K562 (cell line): ENCODE measurements around the gene SERHL2. TPM values are rescaled to one million over a fixed set of nuclear protein-coding genes. Genes with fewer than 3 reads are reported as not detected.

Experiments used
- ATAC-seq: fragments of 200-7000 bp; cut with Tn5 transposase; 3 replicates; pipeline ENCODE4 v1.9.1; 2020; ENCODE audit warnings: moderate library complexity
- BruUV-seq: library from RNA; stranded (reverse); fragments of 400-500 nt; replicated peaks from 2 replicates; lab custom pipeline; 2021; lab: Mats Ljungman, UMichigan
- CTCF ChIA-PET: fragments of 300-600 bp; formaldehyde crosslinking; extraction: SDS; loops from one replicate; lab custom pipeline; 2021; ENCODE audit warnings: low intra/inter-chr PET ratio; lab: Yijun Ruan, JAX
- POLR2A ChIA-PET: fragments of 300-600, 350-650 bp; sonication (Branson Sonifier 250); formaldehyde crosslinking; extraction: SDS; loops from one replicate; lab custom pipeline; 2021; ENCODE audit warnings: antibody characterized with exemption, inconsistent platforms; lab: Yijun Ruan, JAX
- DNase-seq, 4 experiments: peaks; one replicate each; pipeline versions ENCODE4 v3.0.0 to v3.0.0-alpha.2; 2011 to 2018; ENCODE audit warnings: low spot score in 3 of 4, mixed read lengths in 3 of 4; ENCODE audit errors: extremely low read depth in 1 of 4
- FAIRE-seq: peaks from 2 replicates; lab custom pipeline; 2011; peaks lifted over from hg19 to GRCh38; lab: Jason Lieb, UNC
- H2AFZ ChIP-seq: 2 replicates; pipeline ENCODE4 v1.6.0; 2011; ENCODE audit warnings: low read depth, low read length, control low read depth, inconsistent platforms
- H3K27ac ChIP-seq: fragments of 200-600 bp; 3 replicates; pipeline ENCODE4 v1.8.0; 2011; ENCODE audit warnings: low read depth, mild to moderate bottlenecking, control low read depth, inconsistent platforms, low read length, moderate library complexity, mixed read lengths; ENCODE audit errors: extremely low read depth
- H3K27me3 ChIP-seq, 2 experiments: fragments of 300-600 bp in 1 of 2; 2 replicates in 1 of 2; 3 replicates in 1 of 2; pipeline versions ENCODE4 v1.6.0 to v1.8.0; 2011; ENCODE audit warnings: inconsistent platforms in 2 of 2, low read length in 2 of 2, mild to moderate bottlenecking in 1 of 2, mixed read lengths in 1 of 2, moderate library complexity in 1 of 2; ENCODE audit not compliant: control insufficient read depth in 2 of 2, insufficient read depth in 2 of 2
- H3K36me3 ChIP-seq: fragments of 300-600 bp; 3 replicates; pipeline ENCODE4 v1.8.0; 2011; ENCODE audit warnings: mild to moderate bottlenecking, low read length, inconsistent platforms; ENCODE audit not compliant: control insufficient read depth, insufficient read depth
- H3K4me1 ChIP-seq, 2 experiments: fragments of 200-600 bp in 1 of 2; replicated peaks in 1 of 2; 2 replicates in 1 of 2; 3 replicates in 1 of 2; pipeline versions ENCODE4 v1.5.1 to v1.8.0; 2011; ENCODE audit warnings: inconsistent platforms in 2 of 2, low read length in 2 of 2, mild to moderate bottlenecking in 1 of 2, mixed read lengths in 1 of 2, moderate library complexity in 1 of 2; ENCODE audit not compliant: control insufficient read depth in 2 of 2, insufficient read depth in 2 of 2
- H3K4me2 ChIP-seq: 2 replicates; pipeline ENCODE4 v1.6.1; 2011; ENCODE audit warnings: low read length, control low read depth, inconsistent platforms, mixed read lengths; ENCODE audit not compliant: insufficient read depth
- H3K4me3 ChIP-seq: fragments of 200-600 bp; sonication (generic), shearing (Covaris generic); 2 replicates; pipeline ENCODE4 v1.5.1; 2016; ENCODE audit warnings: control low read depth, inconsistent platforms
- H3K79me2 ChIP-seq: fragments of 200-600 bp; 3 replicates; pipeline ENCODE4 v1.8.0; 2011; ENCODE audit warnings: low read length, inconsistent platforms; ENCODE audit not compliant: control insufficient read depth, insufficient read depth
- H3K9ac ChIP-seq, 2 experiments: 2 replicates each; pipeline versions ENCODE4 v1.6.0 to v1.6.1; 2011; ENCODE audit warnings: low read depth in 2 of 2, low read length in 2 of 2, control low read depth in 1 of 2, inconsistent platforms in 1 of 2, mild to moderate bottlenecking in 1 of 2, mixed read lengths in 1 of 2; ENCODE audit not compliant: insufficient read depth in 1 of 2
- H3K9me1 ChIP-seq: one replicate; pipeline ENCODE4 v1.6.0; 2011; ENCODE audit warnings: inconsistent platforms, mild to moderate bottlenecking, low read length, moderate library complexity; ENCODE audit not compliant: control insufficient read depth, insufficient read depth
- H3K9me3 ChIP-seq: replicated peaks from 2 replicates; pipeline ENCODE4 v1.5.1; 2011; ENCODE audit warnings: low read depth, low read length, inconsistent platforms; ENCODE audit not compliant: control insufficient read depth, insufficient read depth
- H4K20me1 ChIP-seq: replicated peaks from 2 replicates; pipeline ENCODE4 v1.6.1; 2011; ENCODE audit warnings: low read length, inconsistent platforms, mixed read lengths; ENCODE audit not compliant: control insufficient read depth, insufficient read depth
- CCAR2 ChIP-seq: fragments of 200-400 bp; formaldehyde crosslinking; IDR thresholded peaks from 2 replicates; pipeline ENCODE4 v1.6.1; 2017; ENCODE audit warnings: mild to moderate bottlenecking, low read depth, low read length
- DIDO1 ChIP-seq: fragments of 450-650 bp; IDR thresholded peaks from 2 replicates; pipeline ENCODE4 v1.6.1; 2016; ENCODE audit warnings: low read depth, missing biosample characterization, missing genetic modification characterization
- ESRRB ChIP-seq: fragments of 250-450 bp; sonication (Bioruptor Pico); IDR thresholded peaks from 2 replicates; pipeline ENCODE4 v1.5.0; 2020; ENCODE audit warnings: mild to moderate bottlenecking, moderate library complexity, borderline replicate concordance
- EWSR1 ChIP-seq: fragments of 450-650 bp; IDR thresholded peaks from 2 replicates; pipeline ENCODE4 v1.6.1; 2018; ENCODE audit warnings: borderline replicate concordance, mild to moderate bottlenecking, low read depth, moderate library complexity; ENCODE audit not compliant: partially characterized antibody
- GTF2A2 ChIP-seq: IDR thresholded peaks from 2 replicates; pipeline ENCODE4 v1.6.1; 2016; ENCODE audit warnings: mild to moderate bottlenecking, missing genetic modification characterization, missing compliant biosample characterization
- KLF16 ChIP-seq: IDR thresholded peaks from 2 replicates; pipeline ENCODE4 v1.6.1; 2016; ENCODE audit warnings: antibody characterized with exemption
- KLF6 ChIP-seq: fragments of 250-450 bp; sonication (Bioruptor Pico); IDR thresholded peaks from 2 replicates; pipeline ENCODE4 v1.4.0; 2020; ENCODE audit warnings: mild to moderate bottlenecking, moderate library complexity, borderline replicate concordance
- MYBL2 ChIP-seq, 2 experiments: fragments of 450-650 bp in 1 of 2; sonication (generic) in 1 of 2; formaldehyde crosslinking in 1 of 2; IDR thresholded peaks; 2 replicates each; pipeline versions ENCODE4 v1.6.1 to v1.8.1; 2017 to 2022; ENCODE audit warnings: borderline replicate concordance in 1 of 2, inconsistent platforms in 1 of 2, low read depth in 1 of 2, mild to moderate bottlenecking in 1 of 2, missing genetic modification reagents in 1 of 2, moderate library complexity in 1 of 2
- NR2C1 ChIP-seq, 2 experiments: fragments of 450-650 bp; IDR thresholded peaks; 2 replicates each; pipeline ENCODE4 v1.6.1; 2017; ENCODE audit warnings: mild to moderate bottlenecking in 2 of 2, antibody characterized with exemption in 1 of 2, inconsistent platforms in 1 of 2, missing compliant biosample characterization in 1 of 2, missing genetic modification characterization in 1 of 2
- POLR3G ChIP-seq: IDR thresholded peaks from 2 replicates; pipeline ENCODE4 v1.6.1; 2011; ENCODE audit not compliant: insufficient read length, insufficient replicate concordance; ENCODE audit errors: extremely low read depth
- RBFOX2 ChIP-seq: fragments of 200-400 bp; formaldehyde crosslinking; IDR thresholded peaks from 2 replicates; pipeline ENCODE4 v1.6.1; 2017; ENCODE audit warnings: low read depth, mild to moderate bottlenecking, low read length, moderate library complexity
- TAL1 ChIP-seq: fragments of 450-650 bp; IDR thresholded peaks from 2 replicates; pipeline ENCODE4 v1.6.1; 2016; ENCODE audit warnings: mild to moderate bottlenecking
- TGIF2 ChIP-seq: sonication (generic); formaldehyde crosslinking; IDR thresholded peaks from 2 replicates; pipeline ENCODE4 v1.8.1; 2022; ENCODE audit warnings: mild to moderate bottlenecking, missing genetic modification reagents, moderate library complexity
- ZKSCAN3 ChIP-seq: fragments of 250-450 bp; sonication (Bioruptor Pico); IDR thresholded peaks from 2 replicates; pipeline ENCODE4 v1.4.0; 2020
- WGBS: fragments of 100-300 bp; shearing (Covaris generic); methylation state at CpG from one replicate; pipeline ENCODE4 v1.1.6; 2016; ENCODE audit warnings: low coverage, mixed read lengths; ENCODE audit not compliant: insufficient coverage; ENCODE audit errors: missing lambda C conversion rate; 5-methylcytosine and 5-hydroxymethylcytosine counted together
- in situ Hi-C: fragments of 300-500 bp; cut with MboI; formaldehyde crosslinking; loops from 4 replicates; pipeline ENCODE4 v1.15.0; 2018; ENCODE audit warnings: inconsistent platforms, mixed read lengths
- intact Hi-C: fragments of 100-400 bp; cut with micrococcal nuclease; formaldehyde crosslinking; loops from 2 replicates; pipeline ENCODE4 v1.14.2; 2022
- polyA plus RNA-seq, 8 experiments: library from polyadenylated mRNA; depleted of rRNA in 4 of 8; stranded (reverse) in 5 of 8; unstranded in 3 of 8; fragments of >200 nt; fragmentation: Nextera tagmentation in 2 of 8; fragmentation: Illumina TruSeq in 1 of 8; extraction: Ambion mirVana in 2 of 8; extraction: Trizol in 1 of 8; gene quantifications; 2 replicates each; pipeline versions ENCODE4 v1.2.1 to v1.2.3, GENCODE V29; 2011 to 2014; ENCODE audit warnings: inconsistent platforms in 1 of 8, missing spikeins in 1 of 8
- total RNA-seq, 7 experiments: library from RNA; depleted of rRNA in 6 of 7; stranded (reverse); fragments of >200 nt in 6 of 7; fragmentation: Illumina TruSeq in 2 of 7; extraction: Trizol in 2 of 7; gene quantifications; 2 replicates each; pipeline versions ENCODE4 v1.2.1 to v1.2.3, GENCODE V29; 2011 to 2021; ENCODE audit warnings: low replicate concordance in 1 of 7
- TF ChIP-seq, protein P1 (sequence below): fragments of 450-650 bp; IDR thresholded peaks from 2 replicates; pipeline ENCODE4 v1.6.1; 2016
- TF ChIP-seq, protein P2 (sequence below): fragments of 450-650 bp; IDR thresholded peaks from one replicate; pipeline ENCODE4 v1.6.1; 2018; ENCODE audit warnings: mild to moderate bottlenecking, moderate library complexity; ENCODE audit not compliant: partially characterized antibody
- TF ChIP-seq, protein P3 (sequence below): fragments of 450-650 bp; formaldehyde crosslinking; conservative IDR thresholded peaks from 2 replicates; pipeline ENCODE4 v1.4.0; 2022; ENCODE audit warnings: mild to moderate bottlenecking, missing genetic modification characterization

The SERHL2 gene
- total and polyA plus RNA-seq, 9 of the 15 experiments (the other 6 are each of a cell fraction or from before 2014, with no cell fraction given) = 19.9 to 62.6 (median 25.2) TPM

DNA sequence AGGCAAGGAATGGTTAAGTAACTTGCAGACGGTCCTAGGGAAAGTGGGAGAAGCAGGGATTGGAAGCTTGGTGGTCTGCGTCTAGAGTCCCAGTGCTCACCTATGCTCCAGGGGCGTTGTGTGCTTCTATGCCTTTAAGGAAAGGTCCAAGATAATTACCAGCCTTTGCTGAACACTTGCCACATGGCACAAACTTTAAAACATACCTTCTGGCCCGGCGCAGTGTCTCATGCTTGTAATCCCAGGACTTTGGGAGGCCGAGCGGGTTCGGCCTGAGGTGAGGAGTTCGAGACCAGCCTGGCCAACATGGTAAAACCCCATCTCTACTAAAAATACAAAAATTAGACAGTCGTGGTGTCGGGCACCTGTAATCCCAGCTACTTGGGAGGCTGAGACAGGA lies 58.6 kb downstream of the SERHL2 start:
- Histone ChIP-seq H3K79me2 (peaks cover 66% of the 10 kb centered on the region), H3K9ac (no peak overlapping the region), H4K20me1 (0 out of 2 replicates have a peak, but pooled peaks cover 17% of the 10 kb centered on the region), H3K4me2 (no peak overlapping the region), H3K27ac (no peak overlapping the region), H2AFZ (no peak overlapping the region), H3K9me1 (no peaks in the 10 kb centered on the region), H3K4me3 (no peak overlapping the region), H3K9me3 (no peaks in the 10 kb centered on the region), H3K4me1 (peaks cover 11 to 27% of the 10 kb centered on the region in 2 experiments; a peak in 4 of 5 replicates), H3K27me3 (no peaks in the 10 kb centered on the region), H3K36me3 (peaks cover 44% of the 10 kb centered on the region; the same call in 2 of the 3 replicates)
- intact Hi-C loops (no loop called here), in situ Hi-C loops (no loop called here)
- ChIA-PET CTCF (no interaction called here), POLR2A (no interaction called here)
- DNase-seq = no peak
- no TSS peak for BruUV-seq
- WGBS = 93% methylated on average over 8 of the region's 11 CpGs
- no peak for ATAC-seq
- TF ChIP-seq RBFOX2 = no peak
- no peak for TF ChIP-seq NR2C1 (IDR thresholded peaks at IDR 0.05)
- no peak for TF ChIP-seq NR2C1 (tag; IDR thresholded peaks at IDR 0.05)
- TF ChIP-seq ZKSCAN3 (CRISPR knock-in tag) = no peak
- TF ChIP-seq KLF16 = no peak
- TF ChIP-seq, protein P1, sequence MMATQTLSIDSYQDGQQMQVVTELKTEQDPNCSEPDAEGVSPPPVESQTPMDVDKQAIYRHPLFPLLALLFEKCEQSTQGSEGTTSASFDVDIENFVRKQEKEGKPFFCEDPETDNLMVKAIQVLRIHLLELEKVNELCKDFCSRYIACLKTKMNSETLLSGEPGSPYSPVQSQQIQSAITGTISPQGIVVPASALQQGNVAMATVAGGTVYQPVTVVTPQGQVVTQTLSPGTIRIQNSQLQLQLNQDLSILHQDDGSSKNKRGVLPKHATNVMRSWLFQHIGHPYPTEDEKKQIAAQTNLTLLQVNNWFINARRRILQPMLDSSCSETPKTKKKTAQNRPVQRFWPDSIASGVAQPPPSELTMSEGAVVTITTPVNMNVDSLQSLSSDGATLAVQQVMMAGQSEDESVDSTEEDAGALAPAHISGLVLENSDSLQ = no peak
- TF ChIP-seq MYBL2 (IDR thresholded peaks at IDR 0.05; ENCODE audit: low read depth) = no peak
- no peak for TF ChIP-seq MYBL2 (CRISPR knock-in tag; IDR thresholded peaks at IDR 0.05; ENCODE audit: borderline replicate concordance)
- no peak for TF ChIP-seq TAL1
- TF ChIP-seq, protein P2, sequence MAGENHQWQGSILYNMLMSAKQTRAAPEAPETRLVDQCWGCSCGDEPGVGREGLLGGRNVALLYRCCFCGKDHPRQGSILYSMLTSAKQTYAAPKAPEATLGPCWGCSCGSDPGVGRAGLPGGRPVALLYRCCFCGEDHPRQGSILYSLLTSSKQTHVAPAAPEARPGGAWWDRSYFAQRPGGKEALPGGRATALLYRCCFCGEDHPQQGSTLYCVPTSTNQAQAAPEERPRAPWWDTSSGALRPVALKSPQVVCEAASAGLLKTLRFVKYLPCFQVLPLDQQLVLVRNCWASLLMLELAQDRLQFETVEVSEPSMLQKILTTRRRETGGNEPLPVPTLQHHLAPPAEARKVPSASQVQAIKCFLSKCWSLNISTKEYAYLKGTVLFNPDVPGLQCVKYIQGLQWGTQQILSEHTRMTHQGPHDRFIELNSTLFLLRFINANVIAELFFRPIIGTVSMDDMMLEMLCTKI = no peak
- TF ChIP-seq KLF6 (CRISPR knock-in tag) = no peak
- no peak for TF ChIP-seq ESRRB (CRISPR knock-in tag)
- TF ChIP-seq DIDO1 = no peak
- no peak for TF ChIP-seq TGIF2
- TF ChIP-seq, protein P3, sequence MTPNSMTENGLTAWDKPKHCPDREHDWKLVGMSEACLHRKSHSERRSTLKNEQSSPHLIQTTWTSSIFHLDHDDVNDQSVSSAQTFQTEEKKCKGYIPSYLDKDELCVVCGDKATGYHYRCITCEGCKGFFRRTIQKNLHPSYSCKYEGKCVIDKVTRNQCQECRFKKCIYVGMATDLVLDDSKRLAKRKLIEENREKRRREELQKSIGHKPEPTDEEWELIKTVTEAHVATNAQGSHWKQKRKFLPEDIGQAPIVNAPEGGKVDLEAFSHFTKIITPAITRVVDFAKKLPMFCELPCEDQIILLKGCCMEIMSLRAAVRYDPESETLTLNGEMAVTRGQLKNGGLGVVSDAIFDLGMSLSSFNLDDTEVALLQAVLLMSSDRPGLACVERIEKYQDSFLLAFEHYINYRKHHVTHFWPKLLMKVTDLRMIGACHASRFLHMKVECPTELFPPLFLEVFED (CRISPR knock-in tag) = no peak
- TF ChIP-seq POLR3G = no peak
- TF ChIP-seq EWSR1 = no peak
- no peak for TF ChIP-seq CCAR2
- no peak for TF ChIP-seq GTF2A2 (tag)
- no peak for FAIRE-seq
